Amniotic stem cell (primary cell): ENCODE data around the gene MORC2.

Source experiments
- DNase-seq: peaks from one replicate; lab custom pipeline; 2025; lab: John Stamatoyannopoulos, UW

The MORC2 gene

DNA sequence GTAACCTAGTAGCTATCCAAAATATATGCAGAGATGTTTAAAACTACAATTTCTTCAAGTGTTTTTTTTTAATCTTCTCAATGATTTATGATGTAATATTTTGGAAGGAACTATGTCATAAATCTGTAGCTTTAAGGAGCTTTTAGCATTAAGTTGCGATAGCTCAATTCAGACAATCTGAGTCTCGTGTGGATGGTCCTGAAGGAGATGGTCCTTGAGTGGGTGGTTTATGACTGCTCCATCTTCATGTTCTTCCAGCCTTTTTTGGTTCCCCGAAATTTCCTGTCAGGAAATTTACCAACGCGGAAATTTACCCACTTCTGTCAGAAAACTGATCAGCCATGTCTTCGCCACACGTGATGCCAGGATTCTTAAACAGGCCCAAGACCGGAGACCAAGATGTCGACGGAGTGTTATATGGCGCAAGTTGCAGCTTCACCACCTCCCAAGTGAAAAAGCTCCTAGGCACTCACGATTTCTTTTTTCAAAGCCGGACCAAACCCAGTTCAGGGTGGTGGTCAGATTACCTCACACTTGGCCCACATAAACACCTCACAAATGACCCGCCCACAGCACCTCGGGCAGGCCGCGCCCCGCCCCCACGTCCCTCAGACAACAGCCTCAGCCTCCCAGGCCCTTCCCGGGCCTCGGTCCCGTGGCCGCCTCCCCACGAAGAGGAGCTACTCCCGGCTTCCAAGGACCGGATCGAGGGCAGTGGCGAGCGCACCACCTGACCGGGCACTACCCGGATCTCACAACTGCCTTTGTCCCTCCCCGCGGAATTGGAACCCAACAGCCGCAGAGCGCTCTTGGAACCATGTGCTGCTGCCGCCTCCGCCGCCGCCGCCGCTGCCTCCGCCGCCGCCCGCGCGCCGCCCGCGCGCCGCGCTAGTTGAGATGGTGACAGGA, at the start of gene MORC2:
Gene MORC2, minus strand, starts transcription at position 760 of the 909 bp plus-strand sequence. CDS start 885 bp downstream, outside the sequence.
- DNase-seq = no peak

GRCh38 chr22:31005535-31005934, 37.0 kb upstream of the MORC2 start:
- no peak for DNase-seq

GRCh38 chr22:31001124-31001770, 32.7 kb upstream of the MORC2 start:
- DNase-seq = no peak

GRCh38 chr22:30998329-30998728, 29.8 kb upstream of the MORC2 start:
- DNase-seq = no peak

GRCh38 chr22:30996462-30996861, 27.9 kb upstream of the MORC2 start:
- no peak for DNase-seq

GRCh38 chr22:30994960-30995359, 26.4 kb upstream of the MORC2 start:
- DNase-seq = no peak

DNA sequence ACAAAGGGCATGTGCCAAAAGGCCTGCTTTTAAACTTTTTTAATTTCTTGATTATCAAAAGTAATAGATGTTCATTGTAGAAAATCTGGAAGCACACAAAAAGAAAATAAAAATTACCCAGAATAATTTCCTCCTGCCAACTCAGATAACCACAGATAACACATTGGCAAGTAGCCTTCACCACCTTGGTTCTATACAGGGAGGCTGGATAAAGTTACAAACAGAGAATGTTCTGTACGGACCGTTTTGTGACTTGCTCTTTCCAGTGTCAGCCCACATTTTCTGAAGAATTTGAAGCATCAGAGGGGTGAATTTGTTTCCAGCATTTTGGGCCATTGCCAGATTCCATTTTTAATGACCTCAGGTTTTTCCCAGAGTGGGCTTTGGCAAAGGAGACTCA, 24.0 kb upstream of the MORC2 start:
- no peak for DNase-seq

DNA sequence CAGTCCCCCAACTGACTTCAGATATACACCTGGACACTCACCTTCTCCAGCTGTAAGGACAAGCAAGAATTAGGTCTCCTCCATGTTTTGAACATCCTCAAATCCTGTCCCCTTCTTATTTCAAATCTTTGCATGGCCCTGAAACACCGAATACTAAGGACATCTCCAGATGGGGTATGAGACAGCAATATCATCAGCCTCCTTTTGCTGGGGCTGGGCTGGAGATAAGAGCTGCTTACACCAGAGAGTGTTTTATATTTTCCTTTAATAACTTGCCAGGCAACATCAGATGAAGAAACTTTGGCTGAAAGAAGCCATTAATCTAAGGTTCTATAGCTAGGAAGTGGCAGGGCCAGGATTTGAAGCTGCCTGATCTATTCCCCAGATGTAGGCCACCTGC, 22.1 kb upstream of the MORC2 start:
- DNase-seq = no peak

GRCh38 chr22:30989474-30989873, 20.9 kb upstream of the MORC2 start:
- no peak for DNase-seq

- no peak for DNase-seq
Measured at GRCh38 chr22:30985561-30986208, 17.1 kb upstream of the MORC2 start.

GRCh38 chr22:30984317-30984716, 15.7 kb upstream of the MORC2 start:
- DNase-seq = no peak

- no peak for DNase-seq
Measured at GRCh38 chr22:30982512-30982911, 13.9 kb upstream of the MORC2 start.

DNA sequence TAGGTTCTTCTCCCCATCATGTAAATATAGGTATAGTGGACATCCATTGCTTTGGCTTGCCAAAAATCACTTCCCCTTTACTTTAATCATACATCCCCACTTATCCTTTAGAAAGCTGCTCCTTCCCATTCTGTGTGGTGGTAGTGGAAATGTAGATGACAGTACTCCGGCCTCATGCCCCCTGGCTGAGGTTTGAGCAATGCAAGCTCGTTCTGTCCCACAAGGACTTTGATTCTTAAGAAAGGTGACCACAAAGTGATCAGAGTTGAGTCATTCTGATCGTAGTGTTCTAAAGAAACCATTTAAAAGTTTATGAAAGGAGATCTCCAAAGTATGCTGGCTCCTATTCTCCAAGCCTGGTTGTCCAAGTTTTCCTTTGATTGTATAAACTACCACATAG, 11.4 kb upstream of the MORC2 start:
- DNase-seq = no peak

GRCh38 chr22:30978304-30978962, 9.9 kb upstream of the MORC2 start:
- DNase-seq = no peak

- DNase-seq = no peak
Measured at GRCh38 chr22:30970356-30970746, 1.8 kb upstream of the MORC2 start.

GRCh38 chr22:30969532-30970355, 1.2 kb upstream of the MORC2 start:
- DNase-seq = peak; percentile 53

GRCh38 chr22:30968924-30969531, 454 bp upstream of the MORC2 start, which contains the start of gene TUG1:
Gene TUG1, plus strand, starts transcription at chr22:30969265.
- DNase-seq = peak; percentile 87

DNA sequence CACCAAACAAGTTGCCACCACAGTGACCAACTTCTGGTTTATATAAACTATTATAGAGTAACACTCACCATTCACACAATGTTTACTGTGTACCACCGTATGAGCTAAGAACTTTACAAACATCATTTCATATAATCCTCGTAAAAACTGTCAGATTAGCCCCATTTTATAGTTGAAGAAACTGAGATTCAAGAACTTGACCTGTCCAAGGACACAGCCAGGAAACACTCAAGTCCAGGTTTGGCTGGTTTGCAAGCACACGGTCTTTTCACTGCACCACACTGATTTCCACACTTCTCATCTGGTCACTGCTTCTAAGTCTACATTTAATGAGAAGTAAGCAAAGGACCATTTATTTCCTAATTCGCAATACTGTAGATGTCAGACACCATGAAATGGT, 3.7 kb downstream of the MORC2 start:
- DNase-seq = no peak

- no peak for DNase-seq
Measured at GRCh38 chr22:30955153-30955552, 13.4 kb downstream of the MORC2 start.

- DNase-seq = no peak
Measured at GRCh38 chr22:30953206-30953605, 15.4 kb downstream of the MORC2 start.
